ENCODE measurements around the gene PCDHA1.

Gene PCDHA1

DNA sequence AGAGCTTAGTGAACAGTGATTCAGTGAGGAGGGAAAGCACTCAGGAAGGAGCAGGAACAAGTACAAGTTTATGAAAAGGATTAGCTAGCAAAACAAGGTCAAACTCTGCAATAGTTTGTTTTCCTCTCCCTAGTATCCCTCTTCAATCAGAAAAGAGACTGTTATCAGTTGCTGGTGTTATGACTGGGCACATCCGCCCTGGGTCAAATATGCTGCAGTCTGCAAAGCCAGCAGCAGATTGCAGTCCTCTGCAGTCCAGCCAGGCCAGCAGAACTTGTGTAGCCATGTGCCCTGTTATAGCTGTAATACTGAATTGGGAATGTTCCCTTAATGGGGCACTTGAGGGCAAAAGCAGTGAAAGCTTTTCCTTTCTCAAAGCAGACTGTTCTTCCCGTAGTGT is 192.3 kb downstream of the PCDHA1 start:
- Histone ChIP-seq H3K4me3 (ENCODE audit: insufficient read depth, low read length, poor library complexity, severe bottlenecking) (no peak overlapping the region), H3K9me3 (ENCODE audit: insufficient read depth, low read length) (no peaks in the 10 kb centered on the region), H4K20me1 (ENCODE audit: low read depth, low read length) (no peaks in the 10 kb centered on the region), H3K27me3 (ENCODE audit: low read length) (no peaks in the 10 kb centered on the region), H3K79me2 (ENCODE audit: insufficient read depth, low read length) (no peaks in the 10 kb centered on the region), H3K9me2 (replicated peaks; ENCODE audit: insufficient read depth, low read length) (no peaks in the 10 kb centered on the region), H2AFZ (ENCODE audit: low read depth, low read length, severe bottlenecking) (no peak overlapping the region), H3K27ac (ENCODE audit: low read depth, low read length) (no peak overlapping the region), H3K4me2 (ENCODE audit: low read depth, low read length, poor library complexity, severe bottlenecking) (no peak overlapping the region), H3F3A (ENCODE audit: insufficient read depth) (no peaks in the 10 kb centered on the region), H3K9ac (ENCODE audit: low read length) (no peak overlapping the region), H3K36me3 (ENCODE audit: low read length) (no peaks in the 10 kb centered on the region)
- TF ChIP-seq, protein P1, sequence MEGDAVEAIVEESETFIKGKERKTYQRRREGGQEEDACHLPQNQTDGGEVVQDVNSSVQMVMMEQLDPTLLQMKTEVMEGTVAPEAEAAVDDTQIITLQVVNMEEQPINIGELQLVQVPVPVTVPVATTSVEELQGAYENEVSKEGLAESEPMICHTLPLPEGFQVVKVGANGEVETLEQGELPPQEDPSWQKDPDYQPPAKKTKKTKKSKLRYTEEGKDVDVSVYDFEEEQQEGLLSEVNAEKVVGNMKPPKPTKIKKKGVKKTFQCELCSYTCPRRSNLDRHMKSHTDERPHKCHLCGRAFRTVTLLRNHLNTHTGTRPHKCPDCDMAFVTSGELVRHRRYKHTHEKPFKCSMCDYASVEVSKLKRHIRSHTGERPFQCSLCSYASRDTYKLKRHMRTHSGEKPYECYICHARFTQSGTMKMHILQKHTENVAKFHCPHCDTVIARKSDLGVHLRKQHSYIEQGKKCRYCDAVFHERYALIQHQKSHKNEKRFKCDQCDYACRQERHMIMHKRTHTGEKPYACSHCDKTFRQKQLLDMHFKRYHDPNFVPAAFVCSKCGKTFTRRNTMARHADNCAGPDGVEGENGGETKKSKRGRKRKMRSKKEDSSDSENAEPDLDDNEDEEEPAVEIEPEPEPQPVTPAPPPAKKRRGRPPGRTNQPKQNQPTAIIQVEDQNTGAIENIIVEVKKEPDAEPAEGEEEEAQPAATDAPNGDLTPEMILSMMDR (IDR thresholded peaks at IDR 0.05; ENCODE audit: insufficient read depth, low read length, poor library complexity, severe bottlenecking): no peak
- TF ChIP-seq EZH2phosphoT487 (conservative IDR thresholded peaks at IDR 0.05; ENCODE audit: low read length): no peak

DNA sequence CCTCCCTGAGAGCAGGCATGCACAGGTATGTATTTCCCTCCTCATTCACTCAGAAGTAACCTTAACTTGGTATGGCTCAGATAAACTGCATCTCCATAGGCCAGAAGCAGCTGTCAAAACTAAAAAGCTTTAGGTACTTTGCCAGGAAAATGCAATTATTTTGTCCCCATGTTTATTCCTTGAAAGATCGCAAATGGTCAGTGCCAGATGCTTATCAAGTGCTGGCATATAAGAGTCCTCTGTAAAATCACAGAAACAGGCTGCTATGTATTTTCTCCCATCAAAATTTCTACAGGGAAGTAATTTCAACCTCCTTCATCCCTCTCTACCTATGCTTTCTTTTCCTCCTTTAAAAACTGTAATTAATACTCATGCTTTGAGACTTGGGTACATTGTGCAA is 193.0 kb downstream of the PCDHA1 start:
- Histone ChIP-seq H3K27ac (ENCODE audit: low read depth, low read length) (no peak overlapping the region), H3K9me3 (ENCODE audit: insufficient read depth, low read length) (no peaks in the 10 kb centered on the region), H3F3A (ENCODE audit: insufficient read depth) (no peaks in the 10 kb centered on the region), H2AFZ (ENCODE audit: low read depth, low read length, severe bottlenecking) (no peak overlapping the region), H4K20me1 (ENCODE audit: low read depth, low read length) (no peaks in the 10 kb centered on the region), H3K9ac (ENCODE audit: low read length) (no peak overlapping the region), H3K36me3 (ENCODE audit: low read length) (no peaks in the 10 kb centered on the region), H3K79me2 (ENCODE audit: insufficient read depth, low read length) (no peaks in the 10 kb centered on the region), H3K9me2 (replicated peaks; ENCODE audit: insufficient read depth, low read length) (no peaks in the 10 kb centered on the region), H3K27me3 (ENCODE audit: low read length) (no peaks in the 10 kb centered on the region), H3K4me3 (ENCODE audit: insufficient read depth, low read length, poor library complexity, severe bottlenecking) (no peak overlapping the region), H3K4me2 (ENCODE audit: low read depth, low read length, poor library complexity, severe bottlenecking) (no peak overlapping the region)
- TF ChIP-seq, protein P1 (IDR thresholded peaks at IDR 0.05; ENCODE audit: insufficient read depth, low read length, poor library complexity, severe bottlenecking): no peak
- TF ChIP-seq EZH2phosphoT487 (conservative IDR thresholded peaks at IDR 0.05; ENCODE audit: low read length): no peak

DNA sequence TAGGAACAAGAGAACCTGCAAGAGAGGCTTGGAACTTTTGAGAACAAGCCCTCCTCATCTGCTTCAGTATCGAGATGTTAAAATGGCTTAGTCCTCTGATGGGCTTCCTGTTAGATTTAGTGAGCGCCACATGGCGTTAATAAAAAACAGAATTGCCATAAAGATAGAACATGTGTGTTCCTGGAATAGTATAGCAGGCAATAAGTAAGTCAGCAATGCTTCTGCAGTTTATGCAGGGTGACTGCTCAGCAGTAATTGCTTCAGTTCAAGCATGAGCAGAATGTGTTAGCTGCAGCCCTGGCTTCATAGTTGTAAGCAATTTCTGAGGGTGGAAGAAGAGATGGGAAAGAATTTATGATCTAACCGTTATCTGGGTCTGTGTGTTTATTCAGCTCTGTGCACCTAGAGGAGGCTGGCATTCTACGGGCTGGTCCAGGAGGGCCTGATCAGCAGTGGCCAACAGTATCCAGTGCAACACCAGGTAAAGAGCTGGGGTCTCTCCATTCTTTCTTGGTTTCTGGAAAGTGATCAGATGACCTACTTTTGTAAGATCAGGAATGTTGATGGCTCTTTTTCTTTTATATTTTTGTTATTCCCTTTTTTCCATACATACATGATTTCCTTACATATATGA is 196.3 kb downstream of the PCDHA1 start:
- Histone ChIP-seq H3K9ac (ENCODE audit: low read length) (no peak overlapping the region), H2AFZ (ENCODE audit: low read depth, low read length, severe bottlenecking) (no peak overlapping the region), H3K9me3 (ENCODE audit: insufficient read depth, low read length) (no peaks in the 10 kb centered on the region), H3K4me3 (ENCODE audit: insufficient read depth, low read length, poor library complexity, severe bottlenecking) (no peak overlapping the region), H3K79me2 (ENCODE audit: insufficient read depth, low read length) (no peaks in the 10 kb centered on the region), H3K27ac (ENCODE audit: low read depth, low read length) (no peak overlapping the region), H3K9me2 (replicated peaks; ENCODE audit: insufficient read depth, low read length) (no peaks in the 10 kb centered on the region), H3K36me3 (ENCODE audit: low read length) (no peaks in the 10 kb centered on the region), H4K20me1 (ENCODE audit: low read depth, low read length) (no peaks in the 10 kb centered on the region), H3K27me3 (ENCODE audit: low read length) (no peaks in the 10 kb centered on the region), H3F3A (ENCODE audit: insufficient read depth) (no peaks in the 10 kb centered on the region), H3K4me2 (ENCODE audit: low read depth, low read length, poor library complexity, severe bottlenecking) (no peak overlapping the region)
- TF ChIP-seq, protein P1 (IDR thresholded peaks at IDR 0.05; ENCODE audit: insufficient read depth, low read length, poor library complexity, severe bottlenecking): no peak
- TF ChIP-seq EZH2phosphoT487 (conservative IDR thresholded peaks at IDR 0.05; ENCODE audit: low read length): no peak
